ENCODE data around the gene MUC5AC.
"Not testable (repeated sequence)": the region's sequence is repeated elsewhere in the genome, so short reads cannot be mapped to it uniquely, and the experiment has no call there.

MUC5AC gene

DNA sequence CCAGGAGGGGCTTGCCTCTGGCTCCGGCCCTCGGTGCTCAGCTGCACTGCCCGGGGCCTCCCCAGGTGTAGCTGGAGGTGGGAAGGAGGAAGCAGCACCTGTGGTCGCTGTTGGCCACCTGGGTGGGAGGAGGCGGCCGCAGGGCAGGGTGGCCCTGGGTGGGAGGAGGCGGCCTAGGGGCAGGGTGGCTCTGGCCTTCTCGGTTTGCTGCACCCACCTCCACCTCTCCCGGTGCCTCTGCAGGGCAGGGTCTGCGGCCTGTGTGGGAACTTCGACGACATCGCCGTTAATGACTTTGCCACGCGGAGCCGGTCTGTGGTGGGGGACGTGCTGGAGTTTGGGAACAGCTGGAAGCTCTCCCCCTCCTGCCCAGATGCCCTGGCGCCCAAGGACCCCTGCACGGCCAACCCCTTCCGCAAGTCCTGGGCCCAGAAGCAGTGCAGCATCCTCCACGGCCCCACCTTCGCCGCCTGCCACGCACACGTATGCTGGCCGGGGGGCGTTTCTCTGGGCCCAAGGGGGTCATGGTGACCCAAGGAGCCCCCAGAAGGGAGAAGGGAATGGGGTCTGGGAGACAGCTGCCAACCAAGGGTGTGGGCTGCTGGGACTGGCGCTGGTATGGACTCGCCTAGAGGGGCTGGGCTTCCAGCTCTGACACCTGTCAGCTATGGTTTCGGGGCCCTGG, 20.6 kb downstream of the MUC5AC start:
- DNase-seq: no peak

DNA sequence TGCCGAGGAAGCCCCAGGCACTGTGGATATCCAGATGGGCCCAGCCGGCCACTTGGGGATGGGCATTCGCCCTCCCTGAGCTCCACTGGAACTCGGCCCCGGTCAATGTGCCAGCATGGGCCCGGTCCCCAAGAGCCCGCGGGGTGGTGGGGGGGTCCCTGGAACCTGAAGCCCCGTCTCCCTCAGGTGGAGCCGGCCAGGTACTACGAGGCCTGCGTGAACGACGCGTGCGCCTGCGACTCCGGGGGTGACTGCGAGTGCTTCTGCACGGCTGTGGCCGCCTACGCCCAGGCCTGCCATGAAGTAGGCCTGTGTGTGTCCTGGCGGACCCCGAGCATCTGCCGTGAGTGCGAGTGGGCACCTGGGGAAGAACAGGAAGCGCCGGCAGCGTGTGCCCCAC, 21.2 kb downstream of the MUC5AC start:
- no peak for DNase-seq

GRCh38 chr11:1179641-1180040, 21.9 kb downstream of the MUC5AC start:
- no peak for DNase-seq

GRCh38 chr11:1180171-1180570, 22.4 kb downstream of the MUC5AC start:
- no peak for DNase-seq

DNA sequence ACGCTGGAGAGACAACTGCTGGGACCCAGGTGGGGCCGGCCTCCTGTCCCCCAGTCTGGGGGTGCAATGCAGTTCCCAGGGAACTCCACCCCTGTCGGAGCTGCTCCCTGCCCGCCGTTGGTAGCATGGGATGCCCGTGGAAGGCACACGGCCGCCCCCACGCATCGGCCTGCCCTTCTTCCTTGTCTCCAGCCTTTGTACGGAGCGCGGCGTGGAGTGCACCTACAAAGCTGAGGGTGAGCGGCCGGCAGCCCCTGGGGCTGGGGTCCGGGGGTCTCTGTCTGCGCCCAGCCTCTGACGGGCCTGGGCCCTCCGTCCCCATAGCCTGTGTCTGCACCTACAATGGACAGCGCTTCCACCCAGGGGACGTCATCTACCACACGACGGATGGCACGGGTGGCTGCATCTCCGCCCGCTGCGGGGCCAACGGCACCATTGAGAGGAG, 23.2 kb downstream of the MUC5AC start:
- DNase-seq: no peak

DNA sequence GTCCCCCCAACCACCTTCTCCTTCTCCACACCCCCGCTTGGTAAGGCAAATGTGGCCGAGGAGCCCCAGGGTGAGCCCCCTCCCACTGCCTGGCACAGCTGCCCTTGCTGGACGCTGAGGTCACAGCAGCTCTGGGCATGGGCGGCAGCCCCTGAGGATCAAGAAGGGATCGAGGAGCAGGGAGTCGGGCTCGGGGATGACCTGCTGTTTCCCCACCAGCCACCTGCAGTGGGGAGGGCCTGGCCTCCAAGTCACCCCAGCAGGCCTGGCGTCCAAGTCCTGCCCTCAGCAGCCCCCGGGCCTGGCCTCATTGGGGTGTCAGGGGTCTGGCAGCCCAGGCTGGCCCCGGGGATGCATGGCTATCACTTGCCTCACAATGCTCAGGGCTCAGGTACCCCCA, 23.7 kb downstream of the MUC5AC start:
- DNase-seq: no peak

DNA sequence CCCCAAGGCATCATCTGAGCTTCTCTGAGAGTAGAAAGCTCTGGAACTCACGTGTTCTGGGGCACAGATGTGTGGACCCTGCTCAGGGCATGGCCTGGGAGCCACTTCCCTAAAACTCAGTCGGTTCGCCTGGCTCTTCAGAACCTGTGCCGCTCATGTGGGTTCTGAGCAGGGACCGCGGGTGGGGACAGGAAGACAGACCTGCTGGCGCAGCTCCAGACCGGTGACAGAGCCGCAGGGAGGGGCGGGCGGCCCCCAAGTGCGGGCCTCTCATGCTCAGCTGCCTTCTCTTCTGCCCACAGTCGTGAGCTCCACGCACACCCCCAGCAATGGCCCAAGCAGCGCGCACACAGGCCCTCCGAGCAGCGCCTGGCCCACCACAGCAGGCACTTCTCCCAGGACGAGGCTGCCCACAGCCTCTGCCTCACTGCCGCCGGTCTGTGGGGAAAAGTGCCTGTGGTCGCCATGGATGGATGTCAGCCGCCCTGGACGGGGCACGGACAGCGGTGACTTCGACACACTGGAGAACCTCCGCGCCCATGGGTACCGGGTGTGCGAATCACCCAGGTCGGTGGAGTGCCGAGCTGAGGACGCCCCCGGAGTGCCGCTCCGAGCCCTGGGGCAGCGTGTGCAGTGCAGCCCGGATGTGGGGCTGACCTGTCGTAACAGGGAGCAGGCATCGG, 24.2 kb downstream of the MUC5AC start:
- DNase-seq: no peak

DNA sequence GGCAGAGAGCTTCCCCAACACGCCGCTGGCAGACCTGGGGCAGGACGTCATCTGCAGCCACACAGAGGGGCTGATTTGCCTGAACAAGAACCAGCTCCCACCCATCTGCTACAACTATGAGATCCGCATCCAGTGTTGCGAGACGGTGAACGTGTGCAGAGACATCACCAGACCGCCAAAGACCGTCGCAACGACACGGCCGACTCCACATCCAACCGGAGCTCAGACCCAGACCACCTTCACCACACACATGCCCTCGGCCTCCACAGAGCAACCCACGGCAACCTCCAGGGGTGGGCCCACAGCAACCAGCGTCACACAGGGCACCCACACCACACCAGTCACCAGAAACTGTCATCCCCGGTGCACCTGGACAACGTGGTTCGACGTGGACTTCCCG, 26.4 kb downstream of the MUC5AC start:
- not testable (repeated sequence) for DNase-seq

- not testable (repeated sequence) for DNase-seq
These were observed 30.8 kb downstream of the MUC5AC start for GRCh38 chr11:1188451-1189130.

GRCh38 chr11:1189816-1190215, 32.1 kb downstream of the MUC5AC start:
- not testable (repeated sequence) for DNase-seq

DNA sequence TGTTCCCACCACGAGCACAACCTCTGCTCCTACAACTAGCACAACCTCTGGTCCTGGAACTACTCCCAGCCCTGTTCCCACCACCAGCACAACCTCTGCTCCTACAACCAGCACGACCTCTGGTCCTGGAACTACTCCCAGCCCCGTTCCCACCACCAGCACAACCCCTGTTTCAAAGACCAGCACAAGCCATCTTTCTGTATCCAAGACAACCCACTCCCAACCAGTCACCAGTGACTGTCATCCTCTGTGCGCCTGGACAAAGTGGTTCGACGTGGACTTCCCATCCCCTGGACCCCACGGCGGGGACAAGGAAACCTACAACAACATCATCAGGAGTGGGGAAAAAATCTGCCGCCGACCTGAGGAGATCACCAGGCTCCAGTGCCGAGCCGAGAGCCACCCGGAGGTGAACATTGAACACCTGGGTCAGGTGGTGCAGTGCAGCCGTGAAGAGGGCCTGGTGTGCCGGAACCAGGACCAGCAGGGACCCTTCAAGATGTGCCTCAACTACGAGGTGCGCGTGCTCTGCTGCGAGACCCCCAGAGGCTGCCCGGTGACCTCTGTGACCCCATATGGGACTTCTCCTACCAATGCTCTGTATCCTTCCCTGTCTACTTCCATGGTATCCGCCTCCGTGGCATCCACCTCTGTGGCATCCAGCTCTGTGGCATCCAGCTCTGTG, 34.2 kb downstream of the MUC5AC start:
- not testable (repeated sequence) for DNase-seq

- no peak for DNase-seq
These were observed 35.1 kb downstream of the MUC5AC start for GRCh38 chr11:1192741-1193325.

- DNase-seq: no peak
These were observed 35.8 kb downstream of the MUC5AC start for GRCh38 chr11:1193326-1194230.

- no peak for DNase-seq
These were observed 36.7 kb downstream of the MUC5AC start for GRCh38 chr11:1194231-1194976.

DNA sequence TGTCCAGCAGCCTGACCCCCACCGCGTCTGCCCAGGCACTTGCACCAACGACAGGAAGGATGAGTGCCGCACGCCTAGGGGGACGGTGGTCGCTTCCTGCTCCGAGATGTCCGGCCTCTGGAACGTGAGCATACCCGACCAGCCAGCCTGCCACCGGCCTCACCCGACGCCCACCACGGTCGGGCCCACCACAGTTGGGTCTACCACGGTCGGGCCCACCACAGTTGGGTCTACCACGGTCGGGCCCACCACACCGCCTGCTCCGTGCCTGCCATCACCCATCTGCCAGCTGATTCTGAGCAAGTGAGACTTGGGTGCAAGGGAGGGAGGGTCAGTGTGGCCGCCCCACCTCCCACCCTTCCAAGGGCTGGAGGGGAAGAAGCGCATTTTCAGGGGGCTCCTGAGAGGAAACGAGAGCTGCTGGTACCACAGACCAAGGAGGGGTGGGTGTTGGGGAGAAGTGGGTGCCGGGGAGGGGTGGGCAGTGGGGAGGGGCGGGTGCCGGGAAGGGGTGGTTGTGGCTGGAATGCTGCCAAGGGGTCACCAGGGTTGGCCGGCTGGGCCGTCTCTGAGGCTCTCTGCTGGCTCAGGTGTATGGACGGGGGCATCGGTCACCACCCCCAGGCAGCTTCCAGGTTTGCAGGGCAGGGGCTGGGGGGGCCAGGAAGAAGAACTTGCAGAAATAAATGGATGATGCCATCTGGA, 37.4 kb downstream of the MUC5AC start:
- no peak for DNase-seq

DNA sequence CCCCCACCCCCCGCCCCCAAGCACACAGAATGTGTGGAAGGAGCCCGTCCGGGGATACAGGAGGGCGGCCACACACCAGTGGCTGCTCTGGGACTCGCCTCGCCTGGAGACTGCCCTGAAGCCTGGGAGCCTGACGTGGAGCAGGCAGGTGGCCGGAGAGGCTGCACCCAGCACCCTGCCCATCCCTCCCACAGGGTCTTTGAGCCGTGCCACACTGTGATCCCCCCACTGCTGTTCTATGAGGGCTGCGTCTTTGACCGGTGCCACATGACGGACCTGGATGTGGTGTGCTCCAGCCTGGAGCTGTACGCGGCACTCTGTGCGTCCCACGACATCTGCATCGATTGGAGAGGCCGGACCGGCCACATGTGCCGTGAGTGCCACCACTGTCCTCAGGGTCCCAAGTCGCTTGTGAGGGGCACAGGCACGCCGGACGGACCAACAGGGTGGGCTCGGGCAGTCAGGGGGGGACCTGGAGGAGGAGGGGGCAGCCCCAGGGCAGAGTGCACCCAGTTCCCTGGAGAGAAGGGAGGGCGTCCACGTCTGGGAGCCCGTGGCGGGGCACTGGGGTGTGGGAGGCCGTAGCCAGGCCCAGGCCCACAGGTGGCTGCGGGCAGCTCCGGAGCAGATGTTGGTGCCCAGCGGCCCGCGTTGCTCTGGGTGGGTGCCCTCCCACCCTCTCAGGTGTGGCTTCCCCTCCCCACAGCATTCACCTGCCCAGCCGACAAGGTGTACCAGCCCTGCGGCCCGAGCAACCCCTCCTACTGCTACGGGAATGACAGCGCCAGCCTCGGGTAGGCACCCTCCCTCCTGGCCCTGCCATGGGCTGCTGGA, 38.1 kb downstream of the MUC5AC start:
- DNase-seq: no peak

GRCh38 chr11:1196516-1197391, 39.0 kb downstream of the MUC5AC start:
- DNase-seq: no peak

DNA sequence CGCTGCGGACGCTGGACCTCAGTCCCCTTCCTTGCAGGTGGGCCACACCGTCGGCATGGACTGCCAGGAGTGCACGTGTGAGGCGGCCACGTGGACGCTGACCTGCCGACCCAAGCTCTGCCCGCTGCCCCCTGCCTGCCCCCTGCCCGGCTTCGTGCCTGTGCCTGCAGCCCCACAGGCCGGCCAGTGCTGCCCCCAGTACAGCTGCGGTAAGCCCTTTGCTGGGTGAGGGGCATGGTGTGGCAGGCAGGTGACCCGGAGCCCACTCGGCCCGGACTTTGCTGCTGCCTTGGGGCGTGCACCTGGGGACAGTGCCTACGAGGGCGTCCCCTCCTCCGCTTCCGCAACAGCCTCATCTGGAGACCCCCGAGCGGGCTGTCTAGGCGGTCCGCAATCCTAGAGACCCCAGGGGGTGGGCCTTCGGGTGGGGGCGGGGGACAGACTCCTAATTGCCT, 39.7 kb downstream of the MUC5AC start:
- DNase-seq: no peak

All from kidney glomerular epithelial cell (primary cell).